ENCODE data around the gene NME7. TPM values are rescaled to one million over a fixed set of nuclear protein-coding genes. Genes with fewer than 3 reads are reported as not detected.
"Not testable (repeated sequence)": the region's sequence is repeated elsewhere in the genome, so short reads cannot be mapped to it uniquely, and the experiment has no call there.

The NME7 gene
- total RNA-seq, 1 donor = 4.0 TPM

- H3K4me1 ChIP-seq (ENCODE audit: insufficient read depth, low read length) = no peaks in the 10 kb centered on the region
- H3K27me3 ChIP-seq (ENCODE audit: insufficient read depth, low read length) = no peaks in the 10 kb centered on the region
- no peaks in the 10 kb centered on the region for H3K9me3 ChIP-seq (ENCODE audit: low read depth, low read length)
- H3K4me3 ChIP-seq (ENCODE audit: low read length) = no peak overlapping the region
Measured at GRCh38 chr1:169298441-169298840, 69.2 kb downstream of the NME7 start.

GRCh38 chr1:169295846-169296245 is 71.8 kb downstream of the NME7 start:
- Histone ChIP-seq H3K27me3 (ENCODE audit: insufficient read depth, low read length) (no peaks in the 10 kb centered on the region), H3K4me3 (ENCODE audit: low read length) (no peak overlapping the region), H3K9me3 (ENCODE audit: low read depth, low read length) (no peaks in the 10 kb centered on the region), H3K4me1 (ENCODE audit: insufficient read depth, low read length) (no peaks in the 10 kb centered on the region)

DNA sequence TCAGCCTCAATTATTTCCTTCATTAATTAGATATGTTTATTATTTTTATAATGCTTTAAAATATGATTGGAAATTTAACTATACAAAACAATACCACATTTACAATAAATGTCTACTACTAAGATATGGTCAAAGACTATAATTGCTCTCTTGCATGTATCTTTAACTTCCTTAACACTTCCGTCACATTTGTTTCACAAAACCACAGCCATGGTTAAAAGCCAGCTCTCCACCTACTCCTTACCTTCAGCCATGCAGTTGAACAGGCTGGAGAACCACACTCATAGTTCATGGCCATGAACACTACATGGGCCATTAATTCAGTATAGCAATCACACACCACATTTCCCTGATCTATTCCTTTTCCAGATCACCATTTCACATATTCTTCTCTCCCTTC is 72.2 kb downstream of the NME7 start:
- Histone ChIP-seq H3K4me3 (ENCODE audit: low read length) (no peak overlapping the region), H3K4me1 (ENCODE audit: insufficient read depth, low read length) (no peaks in the 10 kb centered on the region), H3K27me3 (ENCODE audit: insufficient read depth, low read length) (no peaks in the 10 kb centered on the region)

DNA sequence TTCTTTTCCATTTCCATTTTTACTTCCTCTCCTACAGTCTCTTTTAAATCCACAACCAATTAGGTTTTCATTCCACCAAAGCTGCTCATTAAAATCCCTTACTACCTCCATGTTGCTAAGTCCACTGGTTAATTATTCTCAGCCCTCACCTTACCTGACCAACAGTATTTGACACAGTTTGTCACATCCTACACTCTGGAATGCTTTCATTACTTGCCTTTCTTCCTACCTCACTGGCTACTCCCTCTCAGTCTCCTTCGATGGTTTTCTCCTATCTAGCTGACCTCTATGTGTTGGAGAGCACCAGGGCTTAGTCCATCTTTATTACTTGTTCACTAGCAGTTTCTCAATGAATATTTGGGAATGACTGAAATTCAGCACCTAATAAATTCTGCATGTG is 78.6 kb downstream of the NME7 start:
- H3K27me3 ChIP-seq (ENCODE audit: insufficient read depth, low read length) = no peaks in the 10 kb centered on the region
- H3K4me1 ChIP-seq (ENCODE audit: insufficient read depth, low read length) = no peaks in the 10 kb centered on the region
- H3K9me3 ChIP-seq (ENCODE audit: low read depth, low read length) = no peaks in the 10 kb centered on the region
- H3K4me3 ChIP-seq (ENCODE audit: low read length) = no peak overlapping the region

More for the DNA sequence above, 72.2 kb downstream of the NME7 start:
- no peaks in the 10 kb centered on the region for H3K9me3 ChIP-seq (ENCODE audit: low read depth, low read length)

GRCh38 chr1:169288011-169288414 is 79.6 kb downstream of the NME7 start:
- Histone ChIP-seq H3K9me3 (ENCODE audit: low read depth, low read length) (no peaks in the 10 kb centered on the region), H3K4me3 (ENCODE audit: low read length) (no peak overlapping the region), H3K4me1 (ENCODE audit: insufficient read depth, low read length) (no peaks in the 10 kb centered on the region)

GRCh38 chr1:169287280-169287679 is 80.3 kb downstream of the NME7 start:
- Histone ChIP-seq H3K4me1 (ENCODE audit: insufficient read depth, low read length) (no peaks in the 10 kb centered on the region), H3K4me3 (ENCODE audit: low read length) (no peak overlapping the region)

More at GRCh38 chr1:169288011-169288414, 79.6 kb downstream of the NME7 start:
- no peaks in the 10 kb centered on the region for H3K27me3 ChIP-seq (ENCODE audit: insufficient read depth, low read length)

GRCh38 chr1:169281562-169281961 is 86.0 kb downstream of the NME7 start:
- not testable (repeated sequence) for H3K4me3 ChIP-seq (ENCODE audit: low read length); H3K27me3 ChIP-seq (ENCODE audit: insufficient read depth, low read length); H3K4me1 ChIP-seq (ENCODE audit: insufficient read depth, low read length); H3K9me3 ChIP-seq (ENCODE audit: low read depth, low read length)

More at GRCh38 chr1:169287280-169287679, 80.3 kb downstream of the NME7 start:
- Histone ChIP-seq H3K27me3 (ENCODE audit: insufficient read depth, low read length) (no peaks in the 10 kb centered on the region), H3K9me3 (ENCODE audit: low read depth, low read length) (no peaks in the 10 kb centered on the region)

- Histone ChIP-seq H3K4me1 (ENCODE audit: insufficient read depth, low read length) (no peaks in the 10 kb centered on the region), H3K4me3 (ENCODE audit: low read length) (no peak overlapping the region), H3K27me3 (ENCODE audit: insufficient read depth, low read length) (no peaks in the 10 kb centered on the region), H3K9me3 (ENCODE audit: low read depth, low read length) (no peaks in the 10 kb centered on the region)
Measured at GRCh38 chr1:169271098-169271497, 96.5 kb downstream of the NME7 start.

GRCh38 chr1:169266133-169266532 is 101.5 kb downstream of the NME7 start:
- Histone ChIP-seq H3K9me3 (ENCODE audit: low read depth, low read length) (no peaks in the 10 kb centered on the region), H3K4me3 (ENCODE audit: low read length) (no peak overlapping the region), H3K4me1 (ENCODE audit: insufficient read depth, low read length) (no peaks in the 10 kb centered on the region), H3K27me3 (ENCODE audit: insufficient read depth, low read length) (no peaks in the 10 kb centered on the region)

DNA sequence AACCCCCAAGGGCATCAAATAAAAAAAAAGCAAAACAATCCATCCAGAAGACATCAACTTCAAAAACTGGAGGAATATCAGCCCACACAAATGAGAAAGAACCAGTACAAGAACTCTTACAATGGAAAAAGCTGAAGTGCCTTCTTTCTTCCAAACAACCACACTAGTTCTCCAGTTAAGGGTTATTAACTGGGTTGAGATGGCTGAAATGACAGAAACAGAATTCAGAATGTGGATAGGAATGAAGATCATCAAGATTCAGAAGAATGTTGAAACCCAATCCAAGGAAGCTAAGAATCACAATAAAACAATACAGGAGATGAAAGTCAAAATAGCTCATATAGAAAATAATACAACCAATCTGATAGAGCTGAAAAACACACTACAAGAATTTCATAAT is 104.5 kb downstream of the NME7 start:
- no peak overlapping the region for H3K4me3 ChIP-seq (ENCODE audit: low read length)
- H3K4me1 ChIP-seq (ENCODE audit: insufficient read depth, low read length) = no peaks in the 10 kb centered on the region
- no peaks in the 10 kb centered on the region for H3K9me3 ChIP-seq (ENCODE audit: low read depth, low read length)
- H3K27me3 ChIP-seq (ENCODE audit: insufficient read depth, low read length) = no peaks in the 10 kb centered on the region

DNA sequence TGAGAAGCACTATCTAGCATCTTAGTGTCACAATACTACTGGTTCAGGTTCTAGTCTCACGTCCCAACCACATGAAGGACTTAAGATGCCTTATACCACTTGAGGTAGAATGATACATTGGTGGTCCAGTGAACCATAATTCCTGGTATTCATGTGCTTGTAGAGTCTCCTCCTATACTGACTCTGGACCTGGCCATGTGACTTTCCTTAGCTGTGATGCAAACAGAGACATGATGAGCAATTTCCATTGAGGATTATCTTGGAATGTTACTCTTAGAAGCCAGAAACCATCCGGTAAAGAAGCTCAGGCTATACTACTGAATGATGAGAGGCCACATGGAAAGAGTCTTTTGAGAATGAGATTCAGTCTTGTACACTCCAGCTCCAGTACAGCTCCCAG is 105.7 kb downstream of the NME7 start:
- no peaks in the 10 kb centered on the region for H3K27me3 ChIP-seq (ENCODE audit: insufficient read depth, low read length)
- H3K4me1 ChIP-seq (ENCODE audit: insufficient read depth, low read length) = no peaks in the 10 kb centered on the region
- no peaks in the 10 kb centered on the region for H3K9me3 ChIP-seq (ENCODE audit: low read depth, low read length)
- no peak overlapping the region for H3K4me3 ChIP-seq (ENCODE audit: low read length)

DNA sequence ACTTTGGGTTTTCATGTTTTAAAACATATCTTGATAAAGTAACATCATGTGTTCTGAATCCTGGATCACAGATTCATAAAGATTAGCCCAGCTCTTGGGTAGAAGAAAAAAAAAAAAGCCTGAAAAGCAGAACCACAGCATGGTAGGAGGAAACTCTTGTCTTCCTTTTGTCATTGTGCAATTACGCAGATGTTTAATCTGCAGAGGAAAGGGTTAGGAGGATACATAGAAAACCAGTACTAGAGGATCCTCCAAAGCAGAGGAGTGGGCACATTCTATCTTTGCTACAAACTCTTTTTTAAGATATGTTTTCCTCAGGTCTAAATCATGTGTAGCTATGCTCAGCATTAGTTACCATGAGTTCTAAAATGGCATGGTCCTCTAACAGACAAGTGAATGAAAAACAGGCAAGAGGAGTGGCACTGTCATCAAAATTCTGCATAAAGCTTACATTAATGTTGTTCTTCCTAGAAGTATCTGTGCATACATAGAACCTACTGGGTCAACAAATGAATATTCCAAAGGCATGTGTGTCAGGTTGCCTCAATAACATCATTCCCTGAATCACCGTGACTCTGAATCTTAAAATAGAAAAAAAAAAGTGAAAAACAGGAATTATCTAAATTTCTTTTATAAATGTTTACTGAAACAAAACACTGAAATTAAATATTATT is 107.0 kb downstream of the NME7 start:
- Histone ChIP-seq H3K4me3 (ENCODE audit: low read length) (no peak overlapping the region), H3K4me1 (ENCODE audit: insufficient read depth, low read length) (no peaks in the 10 kb centered on the region), H3K9me3 (ENCODE audit: low read depth, low read length) (no peaks in the 10 kb centered on the region), H3K27me3 (ENCODE audit: insufficient read depth, low read length) (no peaks in the 10 kb centered on the region)

DNA sequence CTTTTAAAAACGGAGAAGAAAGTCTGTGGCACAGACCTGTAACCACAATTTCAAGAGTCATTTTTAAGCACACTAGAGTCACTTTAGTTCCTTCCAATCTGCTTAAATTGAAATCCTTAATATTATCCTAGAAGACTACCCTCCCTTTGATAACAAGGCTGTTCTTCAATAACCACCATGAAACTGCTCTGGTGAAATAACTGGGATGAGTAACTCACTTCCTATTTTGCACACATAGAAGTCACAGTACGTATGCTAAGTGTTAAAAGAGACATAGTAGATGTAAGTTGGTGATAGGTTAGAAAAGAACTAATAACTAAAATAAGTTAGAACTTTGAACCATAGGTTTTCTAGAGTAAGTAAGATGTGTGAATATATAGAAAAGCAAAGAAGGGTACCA is 107.8 kb downstream of the NME7 start:
- H3K4me3 ChIP-seq (ENCODE audit: low read length) = no peak overlapping the region
- no peaks in the 10 kb centered on the region for H3K4me1 ChIP-seq (ENCODE audit: insufficient read depth, low read length)
- H3K27me3 ChIP-seq (ENCODE audit: insufficient read depth, low read length) = no peaks in the 10 kb centered on the region
- no peaks in the 10 kb centered on the region for H3K9me3 ChIP-seq (ENCODE audit: low read depth, low read length)

- no peaks in the 10 kb centered on the region for H3K4me1 ChIP-seq (ENCODE audit: insufficient read depth, low read length)
- no peaks in the 10 kb centered on the region for H3K27me3 ChIP-seq (ENCODE audit: insufficient read depth, low read length)
- no peaks in the 10 kb centered on the region for H3K9me3 ChIP-seq (ENCODE audit: low read depth, low read length)
- H3K4me3 ChIP-seq (ENCODE audit: low read length) = no peak overlapping the region
Measured at GRCh38 chr1:169250795-169251194, 116.8 kb downstream of the NME7 start.

GRCh38 chr1:169250022-169250421 is 117.6 kb downstream of the NME7 start:
- no peaks in the 10 kb centered on the region for H3K27me3 ChIP-seq (ENCODE audit: insufficient read depth, low read length)
- no peaks in the 10 kb centered on the region for H3K4me1 ChIP-seq (ENCODE audit: insufficient read depth, low read length)
- H3K9me3 ChIP-seq (ENCODE audit: low read depth, low read length) = no peaks in the 10 kb centered on the region
- H3K4me3 ChIP-seq (ENCODE audit: low read length) = no peak overlapping the region

- H3K4me1 ChIP-seq (ENCODE audit: insufficient read depth, low read length) = no peaks in the 10 kb centered on the region
- H3K27me3 ChIP-seq (ENCODE audit: insufficient read depth, low read length) = no peaks in the 10 kb centered on the region
- no peaks in the 10 kb centered on the region for H3K9me3 ChIP-seq (ENCODE audit: low read depth, low read length)
- H3K4me3 ChIP-seq (ENCODE audit: low read length) = no peak overlapping the region
Measured at GRCh38 chr1:169249611-169250010, 118.0 kb downstream of the NME7 start.
